NT2/D1 (cell line): ENCODE results near the gene GJC2.

ENCODE experiments used
- DNase-seq: peaks from one replicate; pipeline ENCODE4 v3.0.0-alpha.2; 2011; ENCODE audit warnings: low read depth, low spot score
- H3K27me3 ChIP-seq: 2 replicates; pipeline ENCODE4 v1.6.0; 2011; ENCODE audit warnings: mild to moderate bottlenecking; ENCODE audit not compliant: insufficient read length, insufficient read depth
- H3K36me3 ChIP-seq: 2 replicates; pipeline ENCODE4 v1.6.1; 2011; ENCODE audit warnings: mild to moderate bottlenecking, low read length, mixed read lengths; ENCODE audit not compliant: insufficient read depth, insufficient read length
- H3K4me1 ChIP-seq: 2 replicates; pipeline ENCODE4 v1.5.1; 2011; ENCODE audit not compliant: insufficient read depth, insufficient read length
- H3K4me3 ChIP-seq: 2 replicates; pipeline ENCODE4 v1.5.1; 2011; ENCODE audit warnings: low read depth; ENCODE audit not compliant: insufficient read length
- H3K9ac ChIP-seq: 2 replicates; pipeline ENCODE4 v1.6.0; 2011; ENCODE audit warnings: low read depth; ENCODE audit not compliant: insufficient read length
- H3K9me3 ChIP-seq: 2 replicates; pipeline ENCODE4 v1.5.1; 2011; ENCODE audit warnings: mild to moderate bottlenecking, low read length; ENCODE audit not compliant: insufficient read depth
- SUZ12 ChIP-seq: IDR thresholded peaks from 2 replicates; pipeline ENCODE4 v1.6.1; 2011; ENCODE audit not compliant: insufficient read length, insufficient read depth; ENCODE audit errors: extremely low read depth
- YY1 ChIP-seq: IDR thresholded peaks from 2 replicates; pipeline ENCODE4 v1.6.1; 2011; ENCODE audit not compliant: insufficient read length, insufficient read depth
- ZNF274 ChIP-seq: IDR thresholded peaks from 2 replicates; pipeline ENCODE4 v1.6.1; 2011; ENCODE audit warnings: mild to moderate bottlenecking, low read depth, low read length

GJC2 gene

DNA sequence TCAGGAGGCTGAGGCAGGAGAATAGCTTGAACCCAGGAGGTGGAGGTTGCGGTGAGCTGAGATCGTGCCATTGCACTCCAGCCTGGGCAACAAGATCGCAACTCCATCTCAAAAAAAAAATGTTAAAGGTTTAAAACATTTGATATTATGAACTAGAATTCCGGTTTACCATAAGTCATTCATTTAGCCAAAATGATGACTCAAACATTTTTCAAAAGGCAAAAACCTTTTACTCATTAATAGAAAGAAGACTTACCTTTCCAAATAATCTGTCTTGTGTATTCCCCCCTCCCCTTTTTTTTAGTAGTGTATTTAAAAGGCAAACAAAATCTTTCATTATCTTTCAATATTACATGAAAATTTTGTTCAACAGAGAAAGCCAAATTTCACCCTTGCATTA is 32.4 kb upstream of the GJC2 start:
- no peak for DNase-seq
- H3K9me3 ChIP-seq = peaks cover 52% of the 10 kb centered on the region

DNA sequence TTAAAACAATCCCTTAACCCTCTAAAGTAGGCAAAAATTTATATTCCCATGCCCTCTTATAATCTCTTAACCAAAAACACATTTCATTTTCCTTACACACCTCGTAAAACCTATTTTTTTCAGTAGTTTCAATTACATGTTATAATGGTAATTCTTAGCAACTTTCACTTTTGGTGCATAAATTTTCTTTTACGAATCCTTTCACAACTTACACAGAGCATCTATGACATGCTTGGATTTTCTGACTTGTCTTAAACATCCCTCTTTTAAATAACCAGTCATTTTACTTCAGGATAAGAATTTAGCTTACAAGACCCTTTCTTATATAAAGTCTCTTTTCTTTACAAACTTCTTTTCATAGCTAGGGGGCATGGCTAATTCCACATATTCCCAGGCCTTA is 31.7 kb upstream of the GJC2 start:
- no peak for DNase-seq
- no peak overlapping the region for H3K9ac ChIP-seq
- no peaks in the 10 kb centered on the region for H3K36me3 ChIP-seq

More for the DNA sequence above, 32.4 kb upstream of the GJC2 start:
- no peak for TF ChIP-seq YY1
- no peak for TF ChIP-seq SUZ12
- TF ChIP-seq ZNF274 = no peak
- Histone ChIP-seq H3K4me1 (no peaks in the 10 kb centered on the region), H3K9ac (no peak overlapping the region), H3K4me3 (no peak overlapping the region), H3K27me3 (no peaks in the 10 kb centered on the region), H3K36me3 (no peaks in the 10 kb centered on the region)

DNA sequence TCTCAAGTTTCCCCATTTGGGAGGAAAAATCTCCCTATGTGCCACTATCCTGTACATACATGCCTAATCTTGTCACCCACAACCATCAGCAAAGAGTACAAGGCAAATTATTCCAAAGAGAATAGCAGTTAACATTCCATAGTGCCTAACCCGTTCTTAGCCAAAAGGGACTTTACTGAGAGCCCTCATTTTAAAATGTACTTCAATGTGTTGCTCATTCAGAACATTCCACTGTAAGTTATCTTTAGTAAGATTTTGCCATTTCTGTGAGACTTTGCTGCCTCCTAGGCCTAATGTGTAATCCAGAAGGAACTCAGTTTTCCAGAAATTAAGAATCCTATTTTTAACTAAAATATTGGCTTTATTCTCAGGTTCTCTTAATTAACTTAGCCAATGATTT is 29.4 kb upstream of the GJC2 start:
- no peak for TF ChIP-seq ZNF274
- no peak for TF ChIP-seq SUZ12
- TF ChIP-seq YY1 = no peak
- no peaks in the 10 kb centered on the region for H3K27me3 ChIP-seq
- DNase-seq = no peak
- no peaks in the 10 kb centered on the region for H3K36me3 ChIP-seq
- no peaks in the 10 kb centered on the region for H3K4me1 ChIP-seq
- no peak overlapping the region for H3K4me3 ChIP-seq
- peaks cover 51% of the 10 kb centered on the region for H3K9me3 ChIP-seq
- no peak overlapping the region for H3K9ac ChIP-seq

More for the DNA sequence above, 31.7 kb upstream of the GJC2 start:
- Histone ChIP-seq H3K4me1 (no peaks in the 10 kb centered on the region), H3K9me3 (peaks cover 52% of the 10 kb centered on the region), H3K4me3 (no peak overlapping the region), H3K27me3 (no peaks in the 10 kb centered on the region)
- TF ChIP-seq YY1 (no peak), SUZ12 (no peak), ZNF274 (no peak)

DNA sequence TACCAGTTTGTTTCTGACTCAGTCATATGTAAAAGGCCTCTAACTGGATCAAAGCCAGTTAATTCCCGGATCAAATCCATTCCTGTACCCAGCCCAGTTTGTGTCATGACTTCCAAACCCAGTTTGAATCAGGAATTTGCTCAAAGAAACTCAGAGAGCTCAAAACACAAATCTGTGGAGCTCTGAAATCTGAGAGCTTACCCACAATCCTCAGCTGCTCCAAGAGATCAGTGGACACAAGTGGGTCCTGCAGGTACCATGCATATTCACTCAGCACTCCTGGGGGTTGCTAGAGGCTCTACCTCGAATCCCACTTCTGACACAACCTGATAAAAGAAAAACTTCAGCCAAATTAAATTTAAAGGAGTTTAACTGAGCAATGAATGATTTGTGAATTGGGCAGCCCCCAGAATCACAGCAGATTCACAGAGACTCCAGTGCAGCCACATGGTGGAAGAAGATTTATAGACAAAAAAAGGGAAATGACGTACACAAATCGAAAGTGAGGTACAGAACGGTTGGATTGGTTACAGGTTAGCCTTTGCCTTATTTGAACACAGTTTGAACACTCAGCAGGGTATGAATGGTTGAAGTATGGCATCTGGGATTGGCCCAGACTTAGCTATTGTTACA is 28.8 kb upstream of the GJC2 start:
- Histone ChIP-seq H3K4me3 (no peak overlapping the region), H3K36me3 (no peaks in the 10 kb centered on the region), H3K9ac (no peak overlapping the region), H3K4me1 (no peaks in the 10 kb centered on the region), H3K9me3 (peaks cover 45% of the 10 kb centered on the region), H3K27me3 (no peaks in the 10 kb centered on the region)
- no peak for TF ChIP-seq YY1
- no peak for TF ChIP-seq SUZ12
- TF ChIP-seq ZNF274 = no peak
- no peak for DNase-seq

DNA sequence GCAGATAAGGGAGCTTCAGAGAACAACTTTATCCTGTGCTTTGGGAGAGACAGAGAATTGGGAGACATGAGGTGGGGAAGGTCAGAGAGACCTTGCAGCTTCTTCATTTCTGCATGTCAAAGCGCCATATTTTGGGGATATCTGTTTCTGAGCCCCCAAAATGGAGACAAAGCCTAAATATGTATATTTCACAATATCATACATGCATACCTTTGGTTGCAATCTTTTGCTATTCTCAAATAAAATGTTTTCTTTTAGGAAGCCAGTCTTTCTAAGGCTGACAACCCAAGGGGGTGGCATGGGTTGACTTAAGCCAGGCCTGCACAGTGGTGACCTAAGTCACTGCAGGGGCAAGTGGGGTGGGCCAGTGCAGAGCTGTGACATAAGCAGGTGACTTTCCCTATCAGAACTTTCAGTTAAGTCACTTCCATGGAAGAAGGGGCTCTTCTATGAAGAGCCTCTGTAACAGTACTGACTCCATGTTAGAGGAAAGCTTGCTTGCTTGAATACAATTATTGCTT is 26.7 kb upstream of the GJC2 start:
- no peak overlapping the region for H3K4me3 ChIP-seq
- H3K27me3 ChIP-seq = peaks cover 2% of the 10 kb centered on the region
- peaks cover 25% of the 10 kb centered on the region for H3K9me3 ChIP-seq
- no peak overlapping the region for H3K9ac ChIP-seq
- no peak for DNase-seq
- TF ChIP-seq YY1 = no peak
- no peak for TF ChIP-seq ZNF274
- no peak for TF ChIP-seq SUZ12
- no peaks in the 10 kb centered on the region for H3K4me1 ChIP-seq
- no peaks in the 10 kb centered on the region for H3K36me3 ChIP-seq

DNA sequence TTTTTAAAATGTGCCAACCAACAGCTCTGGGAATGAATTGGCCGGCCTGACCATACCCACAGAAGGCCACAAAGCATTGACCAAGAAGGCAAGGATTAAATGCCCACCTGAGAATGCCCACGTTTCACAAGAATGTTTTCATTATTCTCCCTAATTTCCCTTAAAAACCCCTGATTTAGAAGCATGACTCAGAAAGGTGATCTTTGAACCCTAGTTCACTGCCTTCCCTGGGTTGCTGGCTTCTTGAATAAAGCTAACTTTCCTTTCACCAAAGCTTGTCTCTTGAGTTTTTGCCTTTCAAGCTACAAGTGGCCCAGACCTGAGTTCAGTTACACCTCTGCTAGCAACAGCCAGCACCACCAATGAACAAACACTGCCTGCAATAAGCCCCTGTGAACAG is 26.2 kb upstream of the GJC2 start:
- H3K4me1 ChIP-seq = no peaks in the 10 kb centered on the region
- H3K27me3 ChIP-seq = peaks cover 2% of the 10 kb centered on the region
- H3K9me3 ChIP-seq = peaks cover 20% of the 10 kb centered on the region
- H3K9ac ChIP-seq = no peak overlapping the region
- no peak for DNase-seq
- H3K4me3 ChIP-seq = no peak overlapping the region
- TF ChIP-seq ZNF274 = no peak
- no peak for TF ChIP-seq SUZ12
- TF ChIP-seq YY1 = no peak
- no peaks in the 10 kb centered on the region for H3K36me3 ChIP-seq

DNA sequence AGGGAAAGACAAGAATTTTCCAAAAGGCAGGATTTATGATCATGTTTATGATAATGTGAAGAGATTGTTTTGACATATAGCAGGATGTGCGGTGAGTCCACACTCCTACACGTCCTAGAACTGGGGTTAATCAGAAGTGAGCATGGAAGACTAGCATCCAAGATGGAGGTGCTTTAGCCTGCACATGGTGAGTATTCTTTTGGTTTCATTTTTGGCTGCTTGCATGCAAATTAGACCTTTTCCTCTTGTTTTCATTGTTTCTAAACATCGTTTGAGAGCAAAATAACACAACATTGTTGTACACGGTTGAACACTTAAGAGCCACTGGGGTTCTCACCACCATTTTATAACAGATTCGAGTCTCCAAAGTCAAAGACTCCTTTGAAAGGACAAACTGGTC is 24.5 kb upstream of the GJC2 start:
- DNase-seq = no peak
- H3K27me3 ChIP-seq = peaks cover 11% of the 10 kb centered on the region

More for the DNA sequence above, 24.5 kb upstream of the GJC2 start:
- no peaks in the 10 kb centered on the region for H3K36me3 ChIP-seq
- TF ChIP-seq ZNF274 = no peak
- no peak for TF ChIP-seq YY1
- no peak for TF ChIP-seq SUZ12
- no peaks in the 10 kb centered on the region for H3K4me1 ChIP-seq
- no peak overlapping the region for H3K9ac ChIP-seq
- 0 out of 2 replicates have a peak, but pooled peaks cover 3% of the 10 kb centered on the region for H3K9me3 ChIP-seq
- no peak overlapping the region for H3K4me3 ChIP-seq
